DOHH2 (cell line): ENCODE results near the gene UAP1L1.

ENCODE experiments used
- H3F3A ChIP-seq: fragments of 200-600 bp; sonication (generic), shearing (Covaris generic); 2 replicates; pipeline ENCODE4 v1.6.0; 2016; ENCODE audit warnings: antibody characterized with exemption, mild to moderate bottlenecking; ENCODE audit not compliant: control insufficient read depth, insufficient read depth
- H3K27ac ChIP-seq: fragments of 200-600 bp; sonication (generic); 2 replicates; pipeline ENCODE4 v1.5.1; 2014; ENCODE audit warnings: low read depth, mild to moderate bottlenecking, low read length, moderate library complexity
- H3K27me3 ChIP-seq: fragments of 200-600 bp; sonication (generic); 2 replicates; pipeline ENCODE4 v1.6.1; 2014; ENCODE audit warnings: mild to moderate bottlenecking, low read length, mixed read lengths; ENCODE audit not compliant: control insufficient read depth
- H3K36me3 ChIP-seq: fragments of 200-600 bp; sonication (generic); 2 replicates; pipeline ENCODE4 v1.6.1; 2014; ENCODE audit warnings: mild to moderate bottlenecking, low read length, moderate library complexity, mixed read lengths; ENCODE audit not compliant: control insufficient read depth
- H3K4me1 ChIP-seq: fragments of 200-600 bp; sonication (generic); 2 replicates; pipeline ENCODE4 v1.6.1; 2014; ENCODE audit warnings: mild to moderate bottlenecking, low read length, mixed read lengths; ENCODE audit not compliant: control insufficient read depth
- H3K4me2 ChIP-seq: fragments of 200-600 bp; sonication (generic); 2 replicates; pipeline ENCODE4 v1.6.0; 2014; ENCODE audit warnings: mild to moderate bottlenecking, low read length, moderate library complexity
- H3K4me3 ChIP-seq: fragments of 200-600 bp; sonication (generic); 2 replicates; pipeline ENCODE4 v1.5.1; 2014; ENCODE audit warnings: mild to moderate bottlenecking, low read length, mixed read lengths
- H3K79me2 ChIP-seq: fragments of 200-600 bp; sonication (generic); 2 replicates; pipeline ENCODE4 v1.6.1; 2014; ENCODE audit warnings: mild to moderate bottlenecking, low read length, mixed read lengths; ENCODE audit not compliant: control insufficient read depth
- H3K9me2 ChIP-seq: fragments of 200-600 bp; sonication (generic); replicated peaks from 2 replicates; pipeline ENCODE4 v1.6.1; 2014; ENCODE audit warnings: mild to moderate bottlenecking, low read length, mixed read lengths; ENCODE audit not compliant: control insufficient read depth
- H3K9me3 ChIP-seq: fragments of 200-600 bp; sonication (generic); 2 replicates; pipeline ENCODE4 v1.6.1; 2014; ENCODE audit warnings: antibody characterized with exemption, low read length, mixed read lengths; ENCODE audit not compliant: control insufficient read depth, insufficient read depth
- H4K20me1 ChIP-seq: fragments of 200-600 bp; sonication (generic); 2 replicates; pipeline ENCODE4 v1.6.0; 2014; ENCODE audit warnings: low read depth, mild to moderate bottlenecking, antibody characterized with exemption, low read length, moderate library complexity; ENCODE audit not compliant: control insufficient read depth, insufficient read depth
- CTCF ChIP-seq: fragments of 200-600 bp; sonication (generic); IDR thresholded peaks from one replicate; pipeline ENCODE4 v1.5.1; 2014; ENCODE audit warnings: antibody characterized with exemption, mild to moderate bottlenecking, low read depth, low read length; ENCODE audit not compliant: poor library complexity, severe bottlenecking
- EZH2phosphoT487 ChIP-seq: fragments of 200-600 bp; sonication (generic); IDR thresholded peaks from 2 replicates; pipeline ENCODE4 v1.6.1; 2017; ENCODE audit warnings: borderline replicate concordance, mild to moderate bottlenecking, antibody characterized with exemption, low read length, moderate library complexity, mixed read lengths

Gene UAP1L1

GRCh38 chr9:137065336-137065967 lies 11.9 kb upstream of the UAP1L1 start:
- Histone ChIP-seq H3K4me3 (no peak overlapping the region), H3K27me3 (no peaks in the 10 kb centered on the region), H3K9me2 (no peaks in the 10 kb centered on the region), H4K20me1 (peaks cover 13% of the 10 kb centered on the region), H3F3A (peaks cover 12% of the 10 kb centered on the region), H3K4me1 (peaks cover 25% of the 10 kb centered on the region), H3K9me3 (no peaks in the 10 kb centered on the region), H3K79me2 (peaks cover 42% of the 10 kb centered on the region), H3K27ac (no peak overlapping the region), H3K36me3 (peaks cover 31% of the 10 kb centered on the region), H3K4me2 (no peak overlapping the region)
- TF ChIP-seq CTCF (no peak), EZH2phosphoT487 (no peak)

- H3F3A ChIP-seq, result peaks cover 9% of the 10 kb centered on the region
- no peak overlapping the region for H3K27ac ChIP-seq
- H3K27me3 ChIP-seq, result no peaks in the 10 kb centered on the region
- peaks cover 30% of the 10 kb centered on the region for H3K4me1 ChIP-seq
- no peak overlapping the region for H3K4me2 ChIP-seq
- H3K4me3 ChIP-seq, result no peak overlapping the region
- peaks cover 31% of the 10 kb centered on the region for H3K36me3 ChIP-seq
- peaks cover 42% of the 10 kb centered on the region for H3K79me2 ChIP-seq
- TF ChIP-seq CTCF (no peak), EZH2phosphoT487 (no peak)
- no peaks in the 10 kb centered on the region for H3K9me2 ChIP-seq
- H4K20me1 ChIP-seq, result peaks cover 13% of the 10 kb centered on the region
- H3K9me3 ChIP-seq, result no peaks in the 10 kb centered on the region
Observed at GRCh38 chr9:137066096-137066861, 11.0 kb upstream of the UAP1L1 start.

GRCh38 chr9:137067860-137068538 lies 9.3 kb upstream of the UAP1L1 start:
- TF ChIP-seq EZH2phosphoT487, result no peak
- TF ChIP-seq CTCF, result peak; percentile 78
- peaks cover 2% of the 10 kb centered on the region; the same call in 1 of the 2 replicates for H3F3A ChIP-seq

More at GRCh38 chr9:137067860-137068538, 9.3 kb upstream of the UAP1L1 start:
- Histone ChIP-seq H3K27ac (peak overlapping the region; percentile 31; the same call in 1 of the 2 replicates), H3K27me3 (no peaks in the 10 kb centered on the region), H3K36me3 (peaks cover 31% of the 10 kb centered on the region), H3K9me3 (no peaks in the 10 kb centered on the region), H4K20me1 (peaks cover 13% of the 10 kb centered on the region), H3K4me3 (peak overlapping the region; percentile 95), H3K4me1 (peaks cover 33% of the 10 kb centered on the region), H3K9me2 (no peaks in the 10 kb centered on the region), H3K79me2 (peaks cover 42% of the 10 kb centered on the region), H3K4me2 (peak overlapping the region; percentile 79)
